NCI-H1092 treated with DMSO at 0.1 percent for 48 hours (cell line): Measurements from ENCODE around the gene ELN.
"Not testable (repeated sequence)": the region's sequence is repeated elsewhere in the genome, so short reads cannot be mapped to it uniquely, and the experiment has no call there.

ENCODE experiments used
- DNase-seq: peaks from one replicate; lab custom pipeline; 2025; lab: John Stamatoyannopoulos, UW

ELN gene

DNA sequence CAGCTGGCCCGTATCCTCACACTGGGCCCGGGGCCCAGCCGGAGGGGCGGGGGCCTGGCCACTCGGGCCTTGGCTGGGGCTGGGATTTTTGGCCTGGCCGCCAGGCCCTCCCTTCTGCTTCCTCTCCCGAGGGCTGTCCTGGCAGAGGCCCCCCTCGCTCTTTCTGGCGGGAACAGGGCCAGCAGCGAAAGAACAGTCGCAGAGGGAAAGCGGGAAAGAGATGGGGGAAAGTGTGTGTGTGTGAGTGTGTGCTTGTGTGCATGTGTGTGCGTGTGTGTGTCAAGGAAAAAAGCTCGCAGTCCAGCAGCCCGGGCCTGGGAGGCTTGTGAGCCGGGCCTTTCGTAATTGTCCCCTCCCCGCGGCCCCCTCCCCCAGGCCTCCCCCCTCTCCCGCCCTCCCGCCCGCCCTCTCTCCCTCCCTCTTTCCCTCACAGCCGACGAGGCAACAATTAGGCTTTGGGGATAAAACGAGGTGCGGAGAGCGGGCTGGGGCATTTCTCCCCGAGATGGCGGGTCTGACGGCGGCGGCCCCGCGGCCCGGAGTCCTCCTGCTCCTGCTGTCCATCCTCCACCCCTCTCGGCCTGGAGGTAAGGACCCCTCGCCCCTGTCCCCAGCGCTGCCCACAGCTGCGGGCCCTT is at the start of gene ELN:
TSS of gene ELN (plus strand) at position 491 of the 638 bp plus-strand sequence. CDS start at position 506, 15 bp downstream.
- DNase-seq = no peak

DNA sequence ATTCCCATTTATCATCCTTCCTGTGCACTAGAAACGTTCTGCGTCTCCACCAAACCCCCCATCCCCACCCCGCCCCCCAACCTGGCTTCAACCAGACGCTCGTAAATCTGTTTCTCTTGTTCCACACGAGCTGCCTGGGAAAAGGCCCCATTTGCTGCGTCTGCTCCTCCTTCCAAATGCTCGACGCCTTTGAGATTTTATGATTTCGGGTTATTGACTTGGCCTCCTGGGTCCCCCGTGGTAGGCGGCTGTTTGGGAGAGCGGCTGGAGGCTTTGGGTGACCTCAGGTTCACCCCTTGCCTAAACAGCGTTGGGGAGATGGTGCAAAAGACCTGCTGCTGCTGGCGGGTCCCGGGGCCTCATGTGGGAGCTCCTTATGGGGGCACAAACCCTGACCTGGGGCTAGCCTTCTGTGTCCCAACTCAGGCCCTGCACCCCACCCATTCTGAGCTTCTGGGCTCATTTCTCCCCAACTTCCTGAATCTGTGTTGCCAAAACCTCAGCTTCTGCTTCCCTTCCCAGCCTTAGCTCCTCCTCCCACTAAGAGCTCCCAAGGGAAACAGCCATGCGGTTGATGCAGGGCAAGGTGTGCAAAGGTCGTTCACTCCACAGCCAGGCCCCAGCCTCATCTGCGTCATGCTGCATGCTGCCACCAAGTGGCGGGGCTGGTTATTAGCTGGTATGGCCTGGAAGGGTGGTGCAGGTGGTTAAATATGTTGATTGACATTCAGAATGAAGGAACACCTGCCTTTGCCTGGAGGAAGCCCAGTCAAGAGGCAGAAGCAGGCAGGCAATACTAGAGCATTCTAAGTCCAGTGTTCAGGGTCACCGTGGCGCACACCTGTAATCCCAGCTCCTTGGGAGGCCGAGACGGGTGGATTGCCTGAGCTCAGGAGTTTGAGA is 49.1 kb upstream of the ELN start:
- no peak for DNase-seq

DNA sequence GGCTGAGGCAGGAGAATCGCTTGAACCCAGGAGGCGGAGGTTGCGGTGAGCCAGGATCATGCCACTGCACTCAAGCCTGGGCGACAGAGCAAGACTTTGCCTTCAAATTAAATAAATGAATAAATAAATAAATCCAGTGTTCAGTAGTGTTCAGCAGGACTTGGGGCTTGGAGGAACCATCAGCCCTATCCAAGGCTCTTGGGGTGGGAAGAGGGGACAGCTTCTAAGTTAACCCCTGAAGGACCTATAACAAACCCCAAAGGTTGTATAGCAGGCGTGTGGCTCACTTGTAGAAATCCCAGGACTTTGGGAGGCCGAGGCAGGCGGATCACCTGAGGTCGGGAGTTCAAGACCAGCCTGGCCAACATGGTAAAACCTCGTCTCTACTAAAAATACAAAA is 48.3 kb upstream of the ELN start:
- not testable (repeated sequence) for DNase-seq

DNA sequence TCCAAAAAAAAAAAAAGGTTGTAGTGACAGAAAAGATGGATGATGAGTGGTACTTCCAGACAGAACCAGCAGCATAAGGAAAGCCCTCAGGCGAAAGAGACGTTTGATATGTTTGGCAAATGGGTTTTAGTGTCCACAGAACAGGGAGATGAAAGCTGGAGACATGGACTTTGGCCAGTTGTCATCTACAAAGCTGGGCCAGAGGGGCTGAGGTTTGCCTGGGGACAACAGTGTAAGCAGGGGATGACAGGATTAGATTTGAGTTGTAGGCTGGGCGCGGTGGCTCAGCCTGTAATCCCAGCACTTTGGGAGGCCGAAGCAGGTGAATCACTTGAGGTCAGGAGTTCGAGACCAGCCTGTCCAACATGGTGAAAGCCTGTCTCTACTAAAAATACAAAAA is 47.8 kb upstream of the ELN start:
- DNase-seq = no peak

DNA sequence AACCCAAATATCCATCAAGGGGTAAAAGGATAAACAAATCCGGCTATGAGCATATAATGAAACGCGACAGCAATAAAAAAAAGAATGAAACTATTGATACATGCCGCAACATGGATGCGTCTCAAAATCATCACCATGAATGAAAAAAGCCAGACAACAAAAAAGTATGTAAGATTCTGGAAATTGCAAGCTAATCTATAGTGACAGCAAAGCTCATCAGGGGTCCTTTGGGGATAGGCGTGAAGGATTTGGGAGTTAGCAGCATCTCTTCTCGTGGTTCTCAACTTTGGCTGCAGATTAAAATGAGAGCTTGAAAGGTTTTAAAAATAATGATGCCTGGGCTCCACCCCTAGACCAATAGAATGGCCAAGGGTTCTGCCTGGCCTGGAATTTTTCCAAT is 46.0 kb upstream of the ELN start:
- no peak for DNase-seq

DNA sequence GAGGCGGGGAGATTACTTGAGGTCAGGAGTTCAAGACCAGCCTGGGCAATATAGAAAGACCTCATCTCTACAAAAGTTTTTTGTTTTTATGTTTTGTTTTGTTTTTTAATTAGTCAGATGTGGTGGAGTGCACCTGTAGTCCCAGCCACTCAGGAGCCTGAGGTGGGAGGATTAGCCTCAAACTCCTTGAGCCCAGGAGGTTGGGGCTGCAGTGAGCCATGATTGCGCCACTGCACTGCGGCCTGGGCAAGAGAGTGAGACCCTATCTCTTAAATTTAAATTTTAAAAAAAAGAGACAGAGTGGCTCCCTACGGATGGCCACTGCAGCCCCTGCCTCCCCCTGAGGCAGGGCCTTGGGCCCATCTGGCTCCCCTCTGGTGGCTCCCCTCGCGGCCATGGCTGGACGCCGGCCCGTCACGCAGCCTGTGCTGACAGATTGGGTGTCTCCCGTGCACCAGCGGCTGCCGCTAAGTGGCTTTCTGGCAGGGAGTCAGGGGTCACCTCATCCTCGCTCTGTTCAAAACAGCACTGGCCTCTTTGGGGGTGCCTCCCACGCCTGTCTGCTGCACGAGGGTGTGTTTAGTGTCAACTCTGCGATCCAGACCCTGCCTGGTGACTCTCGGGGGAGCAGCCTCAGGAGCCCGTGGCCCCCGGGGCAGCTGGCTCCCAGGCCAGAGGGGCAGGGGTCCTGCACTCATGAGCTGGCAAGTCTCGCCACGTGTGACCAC is 44.4 kb upstream of the ELN start:
- DNase-seq = peak; percentile 21

DNA sequence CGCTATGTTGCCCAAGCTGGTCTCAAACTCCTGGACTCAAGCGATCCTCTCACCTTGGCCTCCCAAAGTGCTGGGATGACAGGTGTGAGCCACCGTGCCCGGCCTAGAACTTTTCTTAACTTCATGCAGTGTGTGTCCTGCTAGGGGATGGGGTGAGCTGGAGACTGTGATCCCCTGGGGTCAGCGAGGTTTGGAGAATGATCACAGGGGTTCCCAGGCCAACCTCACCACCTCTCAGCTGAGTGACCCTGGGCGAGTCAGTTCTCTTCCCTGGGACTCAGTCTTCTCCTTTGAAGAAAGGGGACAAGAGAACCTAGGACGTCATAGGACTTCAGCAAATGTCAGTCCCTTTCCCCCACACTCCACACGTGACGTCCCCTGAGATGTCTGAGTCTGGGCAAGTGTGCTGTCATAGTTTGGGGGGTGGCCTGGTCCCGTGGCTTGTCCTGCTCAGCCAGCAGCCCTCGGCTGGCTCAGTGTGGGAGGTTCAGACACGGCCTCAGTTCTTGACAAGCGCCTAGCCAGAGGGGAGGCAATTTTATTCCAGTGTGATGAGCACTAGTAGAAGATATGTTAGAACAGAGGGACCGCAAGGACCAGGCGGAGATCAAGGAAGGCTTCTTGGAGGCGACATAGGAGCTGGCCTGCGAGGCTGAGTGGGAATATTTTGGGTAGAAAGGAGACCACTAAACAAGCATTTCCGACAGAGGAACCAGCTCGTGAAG is 43.3 kb upstream of the ELN start:
- no peak for DNase-seq

DNA sequence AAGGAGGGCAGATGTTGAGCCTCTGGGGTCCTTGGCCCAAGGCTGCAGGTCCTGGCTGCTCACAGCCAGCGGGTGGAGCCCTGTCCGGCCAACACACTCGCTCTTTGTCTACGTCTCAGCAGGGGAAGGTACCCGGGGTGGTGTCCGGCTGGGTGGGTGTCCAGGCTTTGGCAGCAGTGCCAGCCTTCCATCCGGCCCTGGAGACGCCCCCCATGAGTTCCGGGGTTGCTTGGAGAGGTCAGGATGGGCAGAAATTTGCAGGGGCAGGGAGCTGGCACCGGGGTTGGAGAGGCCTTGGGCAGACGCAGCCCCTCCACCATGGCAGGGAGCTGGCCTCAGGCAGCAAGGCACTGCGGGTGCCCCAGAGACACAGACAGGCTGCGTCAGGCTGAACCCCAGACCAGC is 42.2 kb upstream of the ELN start:
- no peak for DNase-seq

DNA sequence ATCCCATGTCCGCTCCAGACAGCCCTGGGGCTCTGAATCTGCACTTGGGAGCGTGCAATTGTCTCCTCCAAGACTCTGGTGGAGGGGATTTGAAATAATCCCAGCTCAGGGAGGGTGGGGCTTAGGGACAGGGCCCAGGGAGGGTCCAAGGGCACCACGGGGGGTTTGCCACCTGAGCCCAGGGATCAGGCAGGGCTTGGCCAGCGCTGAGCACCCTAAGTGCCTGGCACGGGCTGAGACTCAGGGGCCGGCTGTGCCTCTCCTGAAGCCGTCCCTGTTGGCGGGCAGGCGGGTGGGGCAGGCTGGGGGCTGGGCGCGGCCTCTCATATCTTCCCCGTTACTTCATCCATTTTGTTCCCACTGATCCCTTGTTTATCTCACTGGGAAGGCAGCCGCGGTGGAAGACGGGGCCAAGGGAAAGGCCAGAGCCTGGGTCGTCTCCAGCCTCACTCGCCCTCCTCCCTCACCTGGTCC is 41.8 kb upstream of the ELN start:
- DNase-seq = no peak

DNA sequence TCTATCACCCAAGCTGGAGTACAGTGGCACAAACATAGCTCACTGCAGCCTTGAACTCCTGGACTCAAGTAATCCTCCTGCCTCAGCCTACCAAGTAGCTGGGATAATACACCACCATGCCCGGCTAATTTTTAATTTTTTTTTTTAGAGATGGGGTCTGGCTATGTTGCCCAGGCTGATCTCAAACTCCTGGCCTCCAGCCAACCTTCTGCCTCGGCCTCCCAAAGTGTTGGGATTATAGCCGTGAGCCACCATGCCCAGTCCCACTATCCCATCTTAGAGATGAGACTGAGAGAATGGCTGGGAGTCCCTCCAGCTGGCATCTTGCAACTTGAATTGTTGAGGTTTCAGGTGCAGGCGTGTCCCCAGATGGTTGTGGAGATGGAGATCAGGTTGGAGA is 40.7 kb upstream of the ELN start:
- DNase-seq = no peak

DNA sequence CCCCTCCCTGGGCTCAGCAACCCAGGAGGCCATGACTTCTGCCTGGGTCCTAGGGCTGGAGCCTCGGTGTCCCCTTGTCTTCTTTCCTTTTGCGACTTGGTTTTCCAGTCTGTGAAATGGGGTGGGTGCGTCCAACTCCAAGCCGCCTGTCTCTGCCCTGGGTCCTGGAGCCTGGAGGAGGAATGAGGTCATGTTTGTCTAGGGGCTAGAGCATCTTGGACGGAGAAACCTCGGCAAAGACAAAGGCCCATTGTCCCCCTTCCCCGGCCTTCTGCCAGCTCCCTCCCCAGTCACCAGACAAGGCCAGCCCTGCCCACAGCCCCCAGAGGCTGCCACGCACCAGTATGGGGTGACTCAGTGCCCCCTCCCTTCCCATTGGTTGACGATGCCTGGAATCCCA is 39.8 kb upstream of the ELN start:
- DNase-seq = no peak

DNA sequence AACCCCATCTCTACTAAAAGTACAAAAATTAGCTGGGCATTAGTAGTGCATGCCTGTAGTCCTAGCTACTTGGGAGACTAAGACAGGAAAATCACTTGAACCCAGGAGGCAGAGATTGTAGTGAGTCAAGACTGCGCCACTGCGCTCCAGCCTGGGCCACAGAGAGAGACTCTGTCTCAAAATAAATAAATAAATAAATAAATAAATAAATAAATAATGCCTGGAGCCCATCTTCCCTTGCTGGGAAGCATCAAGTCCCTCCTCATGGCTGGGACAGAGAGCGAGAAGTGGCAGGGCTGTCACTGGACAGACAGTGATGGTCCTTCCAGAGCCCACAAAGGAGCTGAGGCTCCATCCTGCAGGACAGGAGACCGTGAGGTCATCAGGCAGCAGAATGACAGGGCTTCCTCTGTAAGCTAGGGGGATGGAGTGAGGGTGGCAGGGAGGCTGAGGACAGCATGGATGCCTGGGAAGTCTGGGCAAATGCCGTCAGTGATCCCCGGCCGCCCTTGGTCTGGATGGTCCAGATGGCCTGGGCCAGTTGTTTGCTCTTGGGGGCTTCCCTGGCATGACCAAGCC is 36.4 kb upstream of the ELN start:
- DNase-seq = no peak

DNA sequence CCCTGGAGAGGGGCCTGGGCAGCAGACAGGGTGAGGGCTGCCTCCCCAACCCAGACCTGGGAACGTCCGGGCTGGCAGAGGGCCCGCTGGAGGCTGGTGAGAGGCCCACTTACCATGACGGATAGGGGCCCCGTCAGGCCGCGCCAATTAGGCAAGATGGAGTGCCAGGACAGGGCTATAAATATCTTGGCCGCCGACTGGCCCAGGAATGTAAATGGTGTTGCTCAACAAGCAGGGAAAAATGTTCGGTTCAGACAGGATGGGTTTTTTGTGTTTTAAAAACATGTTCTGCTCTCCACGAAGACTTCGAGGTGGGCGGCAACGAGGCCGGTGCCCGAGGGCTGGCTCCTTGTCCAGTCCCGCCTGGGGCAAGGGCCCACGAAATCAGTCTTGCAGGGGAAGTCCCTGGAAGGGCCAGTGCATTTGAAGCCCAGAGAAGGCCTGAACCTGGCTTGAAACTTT is 35.8 kb upstream of the ELN start:
- DNase-seq = no peak

DNA sequence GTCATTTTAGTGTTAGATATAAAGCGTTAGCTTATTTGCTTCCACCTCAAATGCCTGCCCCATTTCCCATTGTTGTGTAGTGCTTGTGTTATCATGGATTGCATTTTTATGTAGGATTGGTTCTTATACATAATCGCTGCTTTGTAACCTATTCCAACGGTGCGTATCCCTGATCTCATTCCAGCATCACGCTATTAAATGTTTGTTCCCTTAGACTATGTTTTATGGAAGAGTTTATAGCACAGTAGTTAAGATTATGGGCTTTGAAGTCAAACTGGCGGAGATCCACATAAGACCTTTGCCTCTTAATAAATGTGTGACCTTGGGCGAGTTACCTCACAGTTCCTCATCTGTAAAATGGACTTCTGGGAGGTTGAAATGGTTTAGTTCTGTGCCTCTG is 34.0 kb upstream of the ELN start:
- DNase-seq = no peak

DNA sequence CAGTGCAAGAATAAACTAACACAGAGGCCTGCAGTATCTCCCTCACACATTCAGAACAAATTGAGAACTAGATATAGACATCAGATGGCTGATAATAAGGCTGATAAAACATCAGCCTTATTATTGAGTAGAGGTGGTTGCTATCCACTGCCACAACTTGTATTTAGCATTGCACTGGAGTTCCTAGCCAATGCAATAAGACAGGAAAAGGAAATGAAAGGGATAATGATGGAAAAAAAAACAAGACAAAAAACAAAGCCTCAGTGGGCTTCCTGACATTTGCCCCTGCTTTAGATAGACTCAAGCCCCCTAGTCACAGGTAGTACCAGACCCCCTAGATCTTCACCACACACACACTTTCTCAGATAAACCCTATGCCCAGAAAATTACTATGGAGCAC is 33.2 kb upstream of the ELN start:
- DNase-seq = no peak

DNA sequence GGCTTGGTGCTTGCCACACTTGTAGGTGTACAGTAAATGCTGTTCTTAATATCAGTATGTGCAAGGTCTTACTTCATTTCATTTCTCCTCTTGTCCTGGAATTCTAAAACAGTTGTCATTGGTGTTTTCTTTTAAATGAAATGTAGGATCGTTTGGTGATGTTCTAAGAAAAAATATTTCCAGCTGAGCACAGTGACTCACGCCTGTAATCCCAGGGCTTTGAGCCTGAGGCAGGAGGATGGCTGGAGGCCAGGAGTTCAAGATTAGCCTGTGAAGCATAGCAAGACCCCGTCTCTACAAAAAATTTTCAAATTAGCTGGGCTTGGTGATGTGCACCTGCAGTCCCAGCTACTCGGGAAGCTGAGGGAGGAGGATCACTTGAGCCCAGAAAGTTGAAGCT is 32.6 kb upstream of the ELN start:
- no peak for DNase-seq

DNA sequence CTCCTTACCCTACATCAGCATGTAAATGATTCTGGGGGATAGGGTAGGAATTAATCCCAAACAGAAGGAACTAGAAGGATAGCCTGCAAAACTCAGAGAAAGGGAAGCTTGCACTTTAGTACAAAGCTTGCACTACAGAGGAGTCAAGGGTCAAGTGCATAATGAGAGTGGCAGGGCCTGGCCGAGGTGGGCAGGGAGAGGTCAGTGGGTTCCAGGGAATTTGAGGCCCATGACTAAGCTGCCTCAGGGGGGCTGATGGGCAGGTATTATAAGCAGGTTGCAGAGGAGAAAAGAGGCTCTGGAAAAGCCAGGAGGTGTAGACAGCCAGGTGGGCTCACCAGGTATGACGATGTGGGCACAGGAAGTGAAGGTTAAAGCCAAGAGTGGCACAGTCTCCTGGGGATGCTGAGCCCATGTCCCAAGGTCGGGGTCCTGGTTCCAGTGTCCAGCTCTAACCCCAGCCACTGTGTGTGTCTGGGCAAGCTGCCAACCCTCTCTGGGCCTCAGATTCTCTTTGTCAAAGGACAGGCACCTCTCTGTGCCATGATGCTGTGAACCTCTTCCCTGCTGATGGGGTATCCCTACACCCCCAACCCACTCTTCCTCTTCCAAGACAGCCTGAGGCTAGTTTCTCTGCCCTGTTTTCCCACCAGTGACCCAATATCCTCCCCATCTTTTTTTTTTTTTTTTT is 32.0 kb upstream of the ELN start:
- no peak for DNase-seq

DNA sequence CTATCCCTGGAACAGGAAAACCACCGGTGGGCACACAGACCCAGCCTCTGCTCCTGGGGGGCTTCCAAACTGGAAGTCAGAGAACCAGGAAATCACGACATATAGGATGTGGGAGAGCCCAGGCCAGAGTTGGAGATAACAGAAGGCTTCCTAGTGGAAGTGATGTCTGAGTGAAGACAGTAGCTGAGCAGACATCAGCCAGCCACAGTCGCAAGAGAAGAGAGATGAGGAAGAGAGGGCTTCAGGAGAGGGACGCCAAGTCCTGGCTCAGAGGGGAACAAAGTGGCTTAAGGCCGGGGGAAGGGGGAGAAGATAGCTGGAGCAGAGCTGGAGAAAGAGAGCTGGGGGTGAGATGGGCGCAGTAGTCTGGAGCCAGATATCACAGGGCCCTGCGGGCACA is 30.9 kb upstream of the ELN start:
- no peak for DNase-seq

DNA sequence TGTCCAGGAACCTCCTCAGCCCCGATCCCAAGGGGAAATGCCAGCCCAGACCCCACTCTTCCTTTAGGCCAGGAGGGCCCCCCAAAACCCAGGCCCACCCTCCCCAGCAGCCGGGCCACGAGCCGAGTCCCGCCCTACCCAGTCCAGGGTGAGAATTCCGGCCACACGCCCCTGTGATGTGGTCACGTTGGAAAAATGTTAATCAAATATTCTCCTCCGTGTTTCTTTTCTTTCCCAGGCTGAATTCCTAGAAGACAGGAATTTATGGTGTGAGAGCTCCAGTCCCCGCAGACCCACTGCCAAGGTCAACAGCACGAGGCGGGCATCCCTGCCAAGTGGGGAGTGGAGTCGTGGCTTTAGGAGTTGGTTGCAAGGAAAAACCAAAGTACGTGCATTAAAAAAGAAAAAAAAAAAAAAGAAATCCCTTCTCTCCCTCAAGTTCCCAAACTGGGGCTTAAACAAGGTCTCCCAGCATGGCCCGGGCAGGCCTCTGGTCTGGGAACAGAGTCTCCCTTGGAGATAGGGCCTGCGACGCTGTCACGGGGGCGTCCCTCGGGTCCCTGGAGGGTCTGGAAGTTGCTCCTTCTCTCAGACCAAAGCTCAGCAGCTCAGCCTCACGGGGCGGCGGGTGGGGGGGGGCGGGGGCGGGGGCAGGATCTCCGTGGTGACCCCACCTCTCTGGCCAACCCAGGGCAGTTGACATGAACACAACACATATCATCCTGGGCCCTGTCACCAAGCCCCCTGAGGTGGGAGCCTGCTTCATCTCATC is 28.1 kb upstream of the ELN start:
- DNase-seq = no peak

DNA sequence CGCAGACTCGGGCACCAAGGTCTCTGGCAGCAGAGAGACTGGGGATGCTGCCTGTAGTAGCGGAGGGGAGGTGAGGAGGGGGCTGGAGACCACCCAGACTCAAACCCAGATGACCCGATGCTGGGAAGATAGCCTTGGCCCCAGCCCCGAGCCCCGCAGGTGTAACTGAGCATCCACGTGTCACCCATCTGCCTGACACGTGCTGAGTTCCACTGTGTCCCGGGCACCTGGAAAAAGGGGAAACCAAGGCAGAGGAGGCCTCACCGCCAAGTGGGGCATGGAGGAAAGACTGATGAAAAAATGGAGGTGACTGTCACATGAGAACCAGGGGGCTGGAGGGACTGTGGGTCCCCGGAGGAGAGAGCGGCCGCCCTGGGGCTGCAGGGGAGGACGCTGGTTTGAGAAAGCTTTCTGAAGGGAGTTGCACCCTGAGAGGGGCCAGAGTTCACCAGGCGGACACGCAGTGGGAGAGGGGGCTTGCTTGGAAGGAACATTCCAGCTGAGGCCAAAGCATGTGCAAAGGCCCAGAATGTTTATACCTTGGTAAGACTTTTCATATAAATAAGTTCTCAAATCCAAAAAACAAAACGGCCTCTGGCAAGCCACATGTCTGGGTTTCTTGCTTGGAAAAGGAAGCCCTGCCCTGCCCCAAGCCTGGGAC is 27.4 kb upstream of the ELN start:
- DNase-seq = no peak
